Measurements from ENCODE around the gene EFCAB12.

GRCh38 chr3:129424185-129424841 is 4.1 kb downstream of the EFCAB12 start:
- TF ChIP-seq, protein P1, sequence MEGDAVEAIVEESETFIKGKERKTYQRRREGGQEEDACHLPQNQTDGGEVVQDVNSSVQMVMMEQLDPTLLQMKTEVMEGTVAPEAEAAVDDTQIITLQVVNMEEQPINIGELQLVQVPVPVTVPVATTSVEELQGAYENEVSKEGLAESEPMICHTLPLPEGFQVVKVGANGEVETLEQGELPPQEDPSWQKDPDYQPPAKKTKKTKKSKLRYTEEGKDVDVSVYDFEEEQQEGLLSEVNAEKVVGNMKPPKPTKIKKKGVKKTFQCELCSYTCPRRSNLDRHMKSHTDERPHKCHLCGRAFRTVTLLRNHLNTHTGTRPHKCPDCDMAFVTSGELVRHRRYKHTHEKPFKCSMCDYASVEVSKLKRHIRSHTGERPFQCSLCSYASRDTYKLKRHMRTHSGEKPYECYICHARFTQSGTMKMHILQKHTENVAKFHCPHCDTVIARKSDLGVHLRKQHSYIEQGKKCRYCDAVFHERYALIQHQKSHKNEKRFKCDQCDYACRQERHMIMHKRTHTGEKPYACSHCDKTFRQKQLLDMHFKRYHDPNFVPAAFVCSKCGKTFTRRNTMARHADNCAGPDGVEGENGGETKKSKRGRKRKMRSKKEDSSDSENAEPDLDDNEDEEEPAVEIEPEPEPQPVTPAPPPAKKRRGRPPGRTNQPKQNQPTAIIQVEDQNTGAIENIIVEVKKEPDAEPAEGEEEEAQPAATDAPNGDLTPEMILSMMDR (IDR thresholded peaks at IDR 0.05; ENCODE audit: poor library complexity): no peak
- no peak for TF ChIP-seq EZH2 (IDR thresholded peaks at IDR 0.05; ENCODE audit: borderline replicate concordance)
- no peak for TF ChIP-seq EZH2phosphoT487 (IDR thresholded peaks at IDR 0.05; ENCODE audit: low read depth, severe bottlenecking, unreplicated experiment)
